HCT116 (cell line): ENCODE results near the gene ZCWPW1. TPM values are rescaled to one million over a fixed set of nuclear protein-coding genes. Genes with fewer than 3 reads are reported as not detected.

Experiments used
- ATAC-seq: fragments of 200-7000 bp; cut with Tn5 transposase; 2 replicates; pipeline ENCODE4 v1.9.1; 2020; ENCODE audit warnings: mild to moderate bottlenecking, moderate library complexity
- BruUV-seq: library from RNA; stranded (reverse); fragments of 400-500 nt; replicated peaks from 2 replicates; lab custom pipeline; 2021; lab: Mats Ljungman, UMichigan
- CTCF ChIA-PET: fragments of 300-600 bp; sonication (Branson Sonifier 250); formaldehyde crosslinking; loops from one replicate; lab custom pipeline; 2021; ENCODE audit warnings: antibody characterized with exemption; lab: Charles Lee
- POLR2A ChIA-PET: fragments of 300-600, 350-600 bp; sonication (Branson Sonifier 250); formaldehyde crosslinking; loops from one replicate; lab custom pipeline; 2021; ENCODE audit warnings: antibody characterized with exemption; lab: Charles Lee
- RAD21 ChIA-PET, 2 experiments: fragments of 300-600 bp; sonication (Branson Sonifier 250); formaldehyde crosslinking; loops; one replicate each; lab custom pipeline; 2023; ENCODE audit warnings: low total read pairs in 2 of 2; ENCODE audit not compliant: uncharacterized antibody in 2 of 2, unreplicated experiment in 2 of 2, low non-redundant PET in 1 of 2; lab: Charles Lee
- DNase-seq: peaks from one replicate; pipeline ENCODE4 v3.0.0-alpha.2; 2010; ENCODE audit warnings: low read depth, low spot score
- H2AFZ ChIP-seq: fragments of 200-600 bp; shearing (Covaris generic), sonication (generic); 2 replicates; pipeline ENCODE4 v1.6.1; 2017; ENCODE audit warnings: low read depth, mixed run types, mixed read lengths, antibody characterized with exemption, low read length; ENCODE audit not compliant: poor library complexity, severe bottlenecking
- H3K27ac ChIP-seq: 2 replicates; pipeline ENCODE4 v1.5.1; 2012; ENCODE audit warnings: low read depth, low read length
- H3K27me3 ChIP-seq: fragments of 200-600 bp; sonication (generic); 2 replicates; pipeline ENCODE4 v1.6.1; 2016; ENCODE audit warnings: mixed run types, low read length, mixed read lengths; ENCODE audit not compliant: insufficient read depth
- H3K36me3 ChIP-seq, 2 experiments: fragments of 200-500 bp in 1 of 2; fragments of 200-600 bp in 1 of 2; sonication (Bioruptor generic) in 1 of 2; sonication (generic) in 1 of 2; 2 replicates each; pipeline versions ENCODE4 v1.5.1 to v1.6.1; 2014 to 2016; ENCODE audit warnings: low read length in 2 of 2, inconsistent platforms in 1 of 2, mixed read lengths in 1 of 2, mixed run types in 1 of 2; ENCODE audit not compliant: insufficient read depth in 2 of 2, control insufficient read depth in 1 of 2
- H3K4me1 ChIP-seq, 2 experiments: fragments of 200-600 bp in 1 of 2; sonication (generic) in 1 of 2; 2 replicates each; pipeline versions ENCODE4 v1.5.1 to v1.6.1; 2012 to 2017; ENCODE audit warnings: low read length in 2 of 2, inconsistent platforms in 1 of 2, mild to moderate bottlenecking in 1 of 2, mixed read lengths in 1 of 2, mixed run types in 1 of 2, moderate library complexity in 1 of 2; ENCODE audit not compliant: insufficient read depth in 2 of 2, control insufficient read depth in 1 of 2
- H3K4me2 ChIP-seq: fragments of 200-600 bp; sonication (generic); 2 replicates; pipeline ENCODE4 v1.6.1; 2017; ENCODE audit warnings: mixed run types, low read length, mixed read lengths
- H3K4me3 ChIP-seq, 2 experiments: fragments of 200-600 bp in 1 of 2; sonication (generic) in 1 of 2; replicated peaks in 1 of 2; 2 replicates each; pipeline ENCODE4 v1.5.1; 2011 to 2016; ENCODE audit warnings: low read length in 2 of 2, control low read depth in 1 of 2, low read depth in 1 of 2, mild to moderate bottlenecking in 1 of 2, mixed read lengths in 1 of 2, mixed run types in 1 of 2
- H3K79me2 ChIP-seq: fragments of 200-600 bp; sonication (generic); 2 replicates; pipeline ENCODE4 v1.6.1; 2017; ENCODE audit warnings: mild to moderate bottlenecking, mixed run types, low read length, moderate library complexity, mixed read lengths; ENCODE audit not compliant: insufficient read depth
- H3K9ac ChIP-seq: fragments of 200-600 bp; sonication (generic); 2 replicates; pipeline ENCODE4 v1.6.1; 2016; ENCODE audit warnings: low read length, mixed read lengths
- H3K9me2 ChIP-seq: fragments of 200-600 bp; sonication (generic), shearing (Covaris generic); 2 replicates; pipeline ENCODE4 v1.6.1; 2017; ENCODE audit warnings: mixed run types, mild to moderate bottlenecking, moderate library complexity; ENCODE audit not compliant: insufficient read depth
- H3K9me3 ChIP-seq, 2 experiments: fragments of 200-500 bp in 1 of 2; fragments of 200-600 bp in 1 of 2; sonication (Bioruptor generic) in 1 of 2; sonication (generic) in 1 of 2; 2 replicates each; pipeline ENCODE4 v1.6.1; 2014 to 2017; ENCODE audit warnings: low read length in 2 of 2, mixed read lengths in 2 of 2, inconsistent platforms in 1 of 2, low read depth in 1 of 2, mild to moderate bottlenecking in 1 of 2, mixed run types in 1 of 2, moderate library complexity in 1 of 2; ENCODE audit not compliant: control insufficient read depth in 1 of 2, insufficient read depth in 1 of 2
- H4K20me1 ChIP-seq: fragments of 200-600 bp; sonication (generic), shearing (Covaris generic); 2 replicates; pipeline ENCODE4 v1.6.1; 2017; ENCODE audit warnings: mixed run types, mild to moderate bottlenecking, moderate library complexity; ENCODE audit not compliant: insufficient read depth
- ATF3 ChIP-seq: IDR thresholded peaks from 2 replicates; pipeline ENCODE4 v1.6.1; 2012
- CBX3 ChIP-seq: IDR thresholded peaks from 2 replicates; pipeline ENCODE4 v1.6.1; 2012; ENCODE audit warnings: low read depth
- CEBPB ChIP-seq: IDR thresholded peaks from 2 replicates; pipeline ENCODE4 v1.6.1; 2012; ENCODE audit warnings: low read depth
- EGR1 ChIP-seq: IDR thresholded peaks from 2 replicates; pipeline ENCODE4 v1.6.1; 2012; ENCODE audit warnings: low read depth
- ELF1 ChIP-seq: IDR thresholded peaks from 2 replicates; pipeline ENCODE4 v1.6.1; 2012; ENCODE audit warnings: low read depth, borderline replicate concordance
- EZH2phosphoT487 ChIP-seq: fragments of 200-600 bp; IDR thresholded peaks from 2 replicates; pipeline ENCODE4 v1.6.1; 2018; ENCODE audit warnings: antibody characterized with exemption, borderline replicate concordance
- JUND ChIP-seq: IDR thresholded peaks from 2 replicates; pipeline ENCODE4 v1.6.1; 2012
- MAX ChIP-seq: IDR thresholded peaks from 2 replicates; pipeline ENCODE4 v1.6.1; 2012
- POLR2AphosphoS5 ChIP-seq: IDR thresholded peaks from 2 replicates; pipeline ENCODE4 v1.6.1; 2011; ENCODE audit warnings: mild to moderate bottlenecking, low read depth, low read length, moderate library complexity
- RAD21 ChIP-seq: IDR thresholded peaks from 2 replicates; pipeline ENCODE4 v1.6.1; 2012; ENCODE audit warnings: low read depth, mild to moderate bottlenecking
- SP1 ChIP-seq: IDR thresholded peaks from 2 replicates; pipeline ENCODE4 v1.6.1; 2012; ENCODE audit warnings: low read depth
- intact Hi-C: fragments of 100-400 bp; cut with micrococcal nuclease; formaldehyde crosslinking; loops from 2 replicates; pipeline ENCODE4 v1.10.0; 2022
- total RNA-seq: library from RNA; stranded (reverse); gene quantifications from one replicate; pipeline ENCODE4 v1.2.1, GENCODE V29; 2021; ENCODE audit not compliant: unreplicated experiment

ZCWPW1 gene
- total RNA-seq, 1 experiment from 2014 or later, result 1.5 TPM

GRCh38 chr7:100418930-100419659 lies 9.4 kb downstream of the ZCWPW1 start:
- DNase-seq, result no peak
- BruUV-seq, result no TSS peak
- no peak overlapping the region for H3K27ac ChIP-seq
- H3K4me2 ChIP-seq, result no peak overlapping the region
- peak; percentile 59 for ATAC-seq
- H4K20me1 ChIP-seq, result no peaks in the 10 kb centered on the region
- no peaks in the 10 kb centered on the region for H3K9me2 ChIP-seq
- H3K79me2 ChIP-seq, result no peaks in the 10 kb centered on the region
- no peaks in the 10 kb centered on the region for H3K9me3 ChIP-seq
- H3K4me3 ChIP-seq, result no peak overlapping the region
- ChIA-PET POLR2A (interaction anchor here (1.2 to 1.5 kb wide), 2 partner anchors 9 kb away, joined by 5 to 8 read pairs; partner anchors contain the start of gene ZCWPW1), CTCF (interaction anchor here (1.6 to 1.7 kb wide), 2 partner anchors 11 to 12 kb away, joined by 6 to 9 read pairs; no protein-coding TSS in a partner anchor), RAD21 (no interaction called here)
- no peaks in the 10 kb centered on the region for H3K36me3 ChIP-seq
- no peaks in the 10 kb centered on the region for H3K4me1 ChIP-seq
- H3K9ac ChIP-seq, result no peak overlapping the region
- no peak overlapping the region for H2AFZ ChIP-seq
- no peaks in the 10 kb centered on the region for H3K27me3 ChIP-seq
- intact Hi-C loops, result no loop called here
- TF ChIP-seq EZH2phosphoT487 (no peak), EGR1 (no peak), CEBPB (no peak), SP1 (no peak), ATF3 (no peak), CBX3 (no peak), POLR2AphosphoS5 (no peak), RAD21 (no peak), JUND (no peak), ELF1 (no peak), MAX (no peak)
